WI38 (cell line): Measurements from ENCODE around the gene SFI1.
A peak's percentile ranks its signal among the peaks of the same experiment; 100 is the strongest.

ENCODE experiments used
- H3K4me3 ChIP-seq: 2 replicates; pipeline ENCODE4 v1.5.1; 2011; ENCODE audit warnings: low read depth, mild to moderate bottlenecking, control low read depth, low read length
- TF ChIP-seq, protein P1 (sequence below): IDR thresholded peaks from 2 replicates; pipeline ENCODE4 v1.5.1; 2012; ENCODE audit warnings: low read depth, mild to moderate bottlenecking, control low read depth, low read length

Gene SFI1, protein sequence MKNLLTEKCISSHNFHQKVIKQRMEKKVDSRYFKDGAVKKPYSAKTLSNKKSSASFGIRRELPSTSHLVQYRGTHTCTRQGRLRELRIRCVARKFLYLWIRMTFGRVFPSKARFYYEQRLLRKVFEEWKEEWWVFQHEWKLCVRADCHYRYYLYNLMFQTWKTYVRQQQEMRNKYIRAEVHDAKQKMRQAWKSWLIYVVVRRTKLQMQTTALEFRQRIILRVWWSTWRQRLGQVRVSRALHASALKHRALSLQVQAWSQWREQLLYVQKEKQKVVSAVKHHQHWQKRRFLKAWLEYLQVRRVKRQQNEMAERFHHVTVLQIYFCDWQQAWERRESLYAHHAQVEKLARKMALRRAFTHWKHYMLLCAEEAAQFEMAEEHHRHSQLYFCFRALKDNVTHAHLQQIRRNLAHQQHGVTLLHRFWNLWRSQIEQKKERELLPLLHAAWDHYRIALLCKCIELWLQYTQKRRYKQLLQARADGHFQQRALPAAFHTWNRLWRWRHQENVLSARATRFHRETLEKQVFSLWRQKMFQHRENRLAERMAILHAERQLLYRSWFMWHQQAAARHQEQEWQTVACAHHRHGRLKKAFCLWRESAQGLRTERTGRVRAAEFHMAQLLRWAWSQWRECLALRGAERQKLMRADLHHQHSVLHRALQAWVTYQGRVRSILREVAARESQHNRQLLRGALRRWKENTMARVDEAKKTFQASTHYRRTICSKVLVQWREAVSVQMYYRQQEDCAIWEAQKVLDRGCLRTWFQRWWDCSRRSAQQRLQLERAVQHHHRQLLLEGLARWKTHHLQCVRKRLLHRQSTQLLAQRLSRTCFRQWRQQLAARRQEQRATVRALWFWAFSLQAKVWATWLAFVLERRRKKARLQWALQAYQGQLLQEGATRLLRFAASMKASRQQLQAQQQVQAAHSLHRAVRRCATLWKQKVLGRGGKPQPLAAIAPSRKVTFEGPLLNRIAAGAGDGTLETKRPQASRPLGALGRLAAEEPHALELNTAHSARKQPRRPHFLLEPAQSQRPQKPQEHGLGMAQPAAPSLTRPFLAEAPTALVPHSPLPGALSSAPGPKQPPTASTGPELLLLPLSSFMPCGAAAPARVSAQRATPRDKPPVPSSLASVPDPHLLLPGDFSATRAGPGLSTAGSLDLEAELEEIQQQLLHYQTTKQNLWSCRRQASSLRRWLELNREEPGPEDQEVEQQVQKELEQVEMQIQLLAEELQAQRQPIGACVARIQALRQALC

DNA sequence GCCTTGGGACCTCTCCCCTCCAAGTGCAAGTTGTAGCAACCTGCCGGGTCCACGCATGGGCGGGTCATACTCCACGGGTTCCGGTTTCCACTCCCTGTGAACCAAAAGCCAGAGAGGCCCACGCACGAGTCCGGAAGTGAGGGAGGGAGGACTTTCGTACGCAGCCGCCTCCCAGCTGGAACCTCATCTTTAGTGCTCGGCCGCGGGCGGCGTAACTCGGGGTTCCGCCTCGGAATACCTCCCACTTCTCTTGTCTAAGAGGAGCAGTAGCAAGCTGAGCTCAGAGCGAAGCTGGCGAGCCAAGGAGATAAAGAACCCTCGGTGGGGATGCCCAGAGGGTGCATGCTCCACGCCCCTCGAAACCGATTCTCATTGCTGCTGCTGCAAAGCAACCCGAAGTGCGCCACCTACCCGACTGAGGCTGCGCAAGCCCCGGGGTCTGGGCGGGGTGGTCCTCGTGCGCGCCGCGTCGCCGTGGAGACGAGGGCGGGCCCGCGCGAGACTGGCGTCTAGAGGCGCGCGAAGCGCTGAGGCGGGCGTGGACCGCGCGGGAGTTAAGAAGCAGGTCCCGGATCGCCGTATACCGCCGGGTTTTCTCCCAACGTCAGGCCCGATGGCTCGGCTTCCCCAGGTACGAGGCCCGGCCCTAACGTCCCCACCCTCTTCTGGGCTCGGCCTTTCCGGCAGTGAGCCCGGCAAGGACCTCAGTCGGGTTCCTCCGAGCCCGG, at the start of gene SFI1:
TSS of gene SFI1 (plus strand) at position 530 of the 728 bp plus-strand sequence. CDS start 11,749 bp downstream, outside the sequence.
- H3K4me3 ChIP-seq, result peak within 1 kb of the TSS; percentile 77
- TF ChIP-seq, protein P1, sequence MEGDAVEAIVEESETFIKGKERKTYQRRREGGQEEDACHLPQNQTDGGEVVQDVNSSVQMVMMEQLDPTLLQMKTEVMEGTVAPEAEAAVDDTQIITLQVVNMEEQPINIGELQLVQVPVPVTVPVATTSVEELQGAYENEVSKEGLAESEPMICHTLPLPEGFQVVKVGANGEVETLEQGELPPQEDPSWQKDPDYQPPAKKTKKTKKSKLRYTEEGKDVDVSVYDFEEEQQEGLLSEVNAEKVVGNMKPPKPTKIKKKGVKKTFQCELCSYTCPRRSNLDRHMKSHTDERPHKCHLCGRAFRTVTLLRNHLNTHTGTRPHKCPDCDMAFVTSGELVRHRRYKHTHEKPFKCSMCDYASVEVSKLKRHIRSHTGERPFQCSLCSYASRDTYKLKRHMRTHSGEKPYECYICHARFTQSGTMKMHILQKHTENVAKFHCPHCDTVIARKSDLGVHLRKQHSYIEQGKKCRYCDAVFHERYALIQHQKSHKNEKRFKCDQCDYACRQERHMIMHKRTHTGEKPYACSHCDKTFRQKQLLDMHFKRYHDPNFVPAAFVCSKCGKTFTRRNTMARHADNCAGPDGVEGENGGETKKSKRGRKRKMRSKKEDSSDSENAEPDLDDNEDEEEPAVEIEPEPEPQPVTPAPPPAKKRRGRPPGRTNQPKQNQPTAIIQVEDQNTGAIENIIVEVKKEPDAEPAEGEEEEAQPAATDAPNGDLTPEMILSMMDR, result peak; percentile 16; the same call in 1 of the 2 replicates

DNA sequence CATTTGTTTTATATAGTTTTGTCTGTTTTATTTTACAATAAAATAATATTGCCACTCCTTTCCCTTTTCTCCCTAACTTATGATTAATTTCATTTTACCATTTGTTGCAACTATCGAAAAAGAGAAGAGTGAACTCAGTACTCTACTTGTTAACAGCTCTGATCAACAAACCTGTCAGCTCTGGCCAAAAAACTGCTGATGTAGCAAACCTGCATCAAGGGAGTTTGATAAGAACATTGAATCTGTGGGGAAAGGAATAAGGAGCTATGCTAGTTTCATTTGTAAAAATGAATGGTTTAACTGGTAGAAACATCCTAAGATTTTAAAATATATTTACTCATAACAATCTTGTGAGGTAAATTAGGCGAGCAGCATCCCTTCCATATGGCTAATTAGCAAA, 49.6 kb upstream of the SFI1 start:
- TF ChIP-seq, protein P1, result no peak
- no peak overlapping the region for H3K4me3 ChIP-seq

DNA sequence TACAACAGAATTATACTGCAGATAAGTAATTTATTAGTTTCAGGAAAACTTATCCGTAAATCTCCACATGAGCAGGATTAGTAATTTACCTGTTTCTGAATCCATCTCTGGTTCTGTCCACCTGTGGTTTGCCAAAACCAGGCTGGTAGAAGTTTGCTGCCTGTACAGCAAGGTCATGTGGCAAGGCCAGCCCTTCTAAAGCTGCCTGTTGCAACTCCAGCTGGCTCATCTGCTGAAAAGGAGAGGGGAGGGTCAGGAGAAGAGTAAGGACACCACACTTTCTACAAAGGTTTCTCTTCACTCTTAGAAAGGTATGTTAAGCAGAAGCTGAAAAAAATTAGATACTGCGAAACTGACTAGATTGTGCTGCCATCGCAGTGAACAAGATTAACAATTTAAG, 49.0 kb upstream of the SFI1 start:
- TF ChIP-seq, protein P1, result no peak
- H3K4me3 ChIP-seq, result no peak overlapping the region

DNA sequence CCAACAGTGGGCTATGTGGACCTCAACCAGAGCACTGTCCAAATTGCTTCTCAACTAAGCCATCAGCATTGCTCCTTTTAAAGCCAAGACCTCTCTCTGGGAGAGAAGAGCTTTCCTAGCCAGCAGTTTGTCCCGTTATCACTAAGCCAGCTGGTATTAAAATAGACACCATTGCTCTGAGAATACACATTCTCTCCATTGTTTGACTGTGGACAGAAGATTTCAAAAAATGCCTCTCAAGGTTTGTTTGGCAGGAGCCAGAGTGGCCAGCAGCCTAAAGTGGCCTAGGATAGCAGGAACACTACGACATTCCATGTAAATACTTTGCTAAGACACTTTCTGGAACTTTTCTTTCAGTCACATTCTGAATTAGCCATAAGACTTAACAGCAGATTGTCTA, 48.0 kb upstream of the SFI1 start:
- TF ChIP-seq, protein P1, result no peak
- H3K4me3 ChIP-seq, result no peak overlapping the region

DNA sequence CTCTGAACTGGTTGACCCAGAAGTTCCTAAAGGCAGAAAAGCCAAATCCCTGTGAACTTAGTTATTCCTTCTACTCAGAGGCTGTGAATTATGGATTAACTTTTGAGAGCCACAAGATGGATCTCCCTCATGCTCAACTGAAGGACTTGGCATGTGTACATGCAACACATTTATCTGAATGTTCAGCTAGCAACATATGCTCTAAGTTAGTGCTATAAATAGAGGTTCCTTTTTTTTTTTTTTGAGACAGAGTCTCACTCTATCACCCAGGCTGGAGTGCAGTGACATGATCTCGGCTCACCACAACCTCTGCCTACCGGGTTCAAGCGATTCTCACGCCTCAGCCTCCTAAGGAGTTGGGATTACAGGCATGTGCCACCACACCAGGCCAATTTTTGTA, 46.8 kb upstream of the SFI1 start:
- TF ChIP-seq, protein P1, result no peak

DNA sequence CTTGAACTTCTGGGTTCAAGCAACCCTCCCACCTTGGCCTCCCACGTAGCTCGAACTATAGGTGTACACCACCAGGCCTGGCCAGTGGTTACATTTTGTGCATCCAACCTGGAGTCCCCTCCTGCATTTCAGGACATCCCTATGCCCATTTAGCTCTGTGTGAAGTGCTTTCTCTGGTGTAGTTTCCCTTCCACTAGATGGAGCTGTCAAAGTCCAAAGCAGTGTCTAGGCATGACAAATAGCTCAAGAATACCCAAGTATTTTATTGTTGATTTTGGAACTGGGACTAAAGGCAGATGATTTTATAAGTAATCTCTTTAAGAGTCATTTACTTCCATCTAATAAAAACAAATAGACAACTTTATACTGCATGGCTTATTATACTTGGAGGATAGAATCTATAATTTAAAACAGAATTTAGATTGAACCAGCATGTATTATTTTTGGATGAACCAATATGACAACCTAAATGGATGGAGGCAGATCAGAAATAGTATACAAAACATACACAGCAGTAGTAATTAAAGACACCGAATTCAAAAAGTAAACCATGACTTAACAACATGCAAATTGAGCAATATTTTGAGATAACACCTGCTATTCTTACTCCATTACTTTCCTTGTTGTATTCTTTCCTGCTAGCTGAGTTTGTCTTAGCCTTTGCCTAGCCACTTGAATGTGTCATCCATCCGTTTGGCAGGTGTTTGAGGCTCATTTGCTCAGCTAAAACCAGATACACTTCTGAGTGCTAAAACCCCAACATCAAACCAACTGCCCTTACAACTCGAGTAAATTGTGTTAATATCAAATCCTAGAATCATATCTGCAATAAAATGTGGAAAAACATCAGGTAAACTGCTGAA, 44.4 kb upstream of the SFI1 start:
- no peak overlapping the region for H3K4me3 ChIP-seq

More for the DNA sequence above, 46.8 kb upstream of the SFI1 start:
- no peak overlapping the region for H3K4me3 ChIP-seq

More for the DNA sequence above, 44.4 kb upstream of the SFI1 start:
- TF ChIP-seq, protein P1, result peak; percentile 51
